Stimulated activated naive B cell treated with anti-CD40 and anti-IgM and Interleukin-4, amounts not matched to agents 10 μg/mL and 1 μg/mL and 100 μg/mL, for 72 hours (primary cell): ENCODE results near the gene SMU1.
A peak's percentile ranks its signal among the peaks of the same experiment; 100 is the strongest.

Experiments
- ATAC-seq, 2 donors: fragments of 150-1000 bp; cut with Tn5 transposase; replicated peaks; 2 replicates each; pipeline ENCODE4 v1.10.0; 2021; ENCODE audit warnings: moderate library complexity in 1 of 2
- DNase-seq: peaks from one replicate; pipeline ENCODE4 v3.0.0; 2021
- H3K27ac Mint-ChIP-seq: one replicate; pipeline ENCODE4 v1.8.0; 2022; ENCODE audit warnings: mild to moderate bottlenecking, mixed read lengths
- H3K27me3 Mint-ChIP-seq, 2 donors: one replicate each; pipeline ENCODE4 v1.8.0; 2022; ENCODE audit warnings: mixed read lengths in 2 of 2
- H3K36me3 Mint-ChIP-seq, 2 donors: one replicate each; pipeline ENCODE4 v1.8.0; 2022; ENCODE audit warnings: mixed read lengths in 2 of 2, mild to moderate bottlenecking in 1 of 2
- H3K4me1 Mint-ChIP-seq, 2 donors: one replicate each; pipeline ENCODE4 v1.8.0; 2022; ENCODE audit warnings: mixed read lengths in 2 of 2, mild to moderate bottlenecking in 1 of 2
- H3K4me3 Mint-ChIP-seq, 2 donors: one replicate each; pipeline ENCODE4 v1.8.0; 2022; ENCODE audit warnings: mild to moderate bottlenecking in 2 of 2, mixed read lengths in 2 of 2, moderate library complexity in 1 of 2
- H3K9me3 Mint-ChIP-seq, 2 donors: one replicate each; pipeline ENCODE4 v1.8.0; 2022; ENCODE audit warnings: mixed read lengths in 2 of 2, mild to moderate bottlenecking in 1 of 2

Gene SMU1

GRCh38 chr9:32992595-32993238 is 83.8 kb downstream of the SMU1 start:
- Mint-ChIP-seq H3K4me3 (no peak overlapping the region), H3K4me1 (peaks cover 14 to 19% of the 10 kb centered on the region in 2 donors), H3K9me3 (no peaks in the 10 kb centered on the region), H3K36me3 (peaks cover 24 to 57% of the 10 kb centered on the region in 2 donors), H3K27me3 (no peaks in the 10 kb centered on the region), H3K27ac (peak overlapping the region; percentile 44)
- DNase-seq (no peak), ATAC-seq (no peak)

- Mint-ChIP-seq H3K4me3 (no peak overlapping the region), H3K36me3 (peaks cover 22 to 57% of the 10 kb centered on the region in 2 donors), H3K27ac (no peak overlapping the region), H3K9me3 (no peaks in the 10 kb centered on the region), H3K27me3 (no peaks in the 10 kb centered on the region), H3K4me1 (peaks cover 10 to 13% of the 10 kb centered on the region in 2 donors)
- ATAC-seq: no peak
- no peak for DNase-seq
These were observed 84.4 kb downstream of the SMU1 start for GRCh38 chr9:32991897-32992594.
